Mucosa of descending colon (tissue), 3 donors: ENCODE data around the gene NUP54. TPM values are rescaled to one million over a fixed set of nuclear protein-coding genes. Genes with fewer than 3 reads are reported as not detected.
A peak's percentile ranks its signal among the peaks of the same experiment; 100 is the strongest.

Experiments
- ATAC-seq: fragments of 200-7000 bp; cut with Tn5 transposase; one replicate; pipeline ENCODE4 v1.9.1; 2020; ENCODE audit warnings: mild to moderate bottlenecking, moderate library complexity
- DNase-seq, 3 donors: peaks; one replicate each; pipeline ENCODE4 v3.0.0-alpha.2; 2020
- H3K36me3 ChIP-seq: fragments of 200-600 bp; one replicate; pipeline ENCODE4 v1.8.0; 2021; ENCODE audit warnings: low read depth, mild to moderate bottlenecking
- H3K4me1 ChIP-seq: fragments of 200-600 bp; one replicate; pipeline ENCODE4 v1.8.0; 2021; ENCODE audit warnings: low read depth, mild to moderate bottlenecking
- H3K4me3 ChIP-seq: fragments of 200-600 bp; one replicate; pipeline ENCODE4 v1.8.0; 2021; ENCODE audit warnings: mild to moderate bottlenecking
- H3K9me3 ChIP-seq: fragments of 200-600 bp; one replicate; pipeline ENCODE4 v1.8.0; 2021; ENCODE audit warnings: mild to moderate bottlenecking
- intact Hi-C, 2 donors: fragments of 100-400 bp; cut with DNase I in 1 of 2; cut with micrococcal nuclease in 1 of 2; formaldehyde crosslinking; loops; one replicate each; pipeline versions ENCODE4 v1.11.0 to v1.11.1; 2022; cut with DNase I, micrococcal nuclease
- total RNA-seq, 3 donors: library from RNA; stranded (reverse); fragmentation: NEBNext Ultra II Directional in 2 of 3; extraction: Animal tissue kit (Norgen Biotek cat#: 25700) in 2 of 3; gene quantifications; one replicate each; pipeline versions ENCODE4 v1.2.1 to v1.2.4, GENCODE V29; 2021 to 2023
- TF ChIP-seq, protein P1 (sequence below): fragments of 200-600 bp; IDR thresholded peaks from one replicate; pipeline ENCODE4 v1.8.0; 2022; ENCODE audit warnings: antibody characterized with exemption, mild to moderate bottlenecking
- donor health status: DM: no; HTN: no; CAD: no; lungs with moderate emphysema.
- donor health status: DM: no; HTN: no; CAD: no.
- donor health status: DM: no; HTN: yes; CAD: no.

The NUP54 gene
- total RNA-seq, 3 donors from 2014 or later: 32.1 to 40.3 (median 36.4) TPM

DNA sequence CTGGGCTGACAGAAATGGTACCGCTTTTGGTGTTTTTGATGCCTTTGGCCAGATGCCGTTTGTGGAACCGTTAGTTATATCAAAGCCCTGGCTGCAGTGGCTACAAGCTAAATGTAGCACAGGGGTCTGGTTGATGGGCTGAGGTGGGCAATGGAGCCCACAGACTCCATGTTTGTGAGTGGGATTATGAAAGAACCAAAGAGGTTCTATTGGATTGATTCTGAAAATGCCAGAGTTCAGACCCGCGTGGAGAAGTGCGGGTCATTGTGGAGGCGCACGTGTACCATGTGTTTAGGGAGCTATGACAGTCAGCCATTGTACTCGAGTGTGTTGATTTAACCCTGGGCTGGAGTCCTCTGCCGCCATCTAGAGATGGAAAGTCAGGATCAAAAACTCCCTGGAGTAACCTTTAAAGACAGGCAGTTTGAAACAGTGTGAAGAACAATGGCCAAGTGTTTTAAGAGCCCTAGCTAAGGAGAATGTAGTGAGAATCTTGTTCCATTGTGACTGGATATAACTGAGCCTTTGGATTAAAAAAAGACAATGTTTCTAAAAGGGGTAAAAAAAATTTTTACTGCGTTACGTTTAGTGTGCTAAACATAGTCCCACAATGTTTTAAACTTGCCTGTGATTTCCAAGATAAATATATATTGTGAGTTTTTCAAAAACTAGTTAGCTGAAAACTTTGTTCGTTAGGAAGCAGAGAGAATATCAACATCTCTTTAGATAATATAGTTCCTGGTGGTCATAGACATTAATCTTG is 61.0 kb downstream of the NUP54 start:
- H3K36me3 ChIP-seq: no peaks in the 10 kb centered on the region
- no peaks in the 10 kb centered on the region for H3K4me1 ChIP-seq
- intact Hi-C loops: no loop called here
- ATAC-seq (peak; percentile 94), DNase-seq (peak in 2 of 3 donors; percentile 36 to 71)
- TF ChIP-seq, protein P1, sequence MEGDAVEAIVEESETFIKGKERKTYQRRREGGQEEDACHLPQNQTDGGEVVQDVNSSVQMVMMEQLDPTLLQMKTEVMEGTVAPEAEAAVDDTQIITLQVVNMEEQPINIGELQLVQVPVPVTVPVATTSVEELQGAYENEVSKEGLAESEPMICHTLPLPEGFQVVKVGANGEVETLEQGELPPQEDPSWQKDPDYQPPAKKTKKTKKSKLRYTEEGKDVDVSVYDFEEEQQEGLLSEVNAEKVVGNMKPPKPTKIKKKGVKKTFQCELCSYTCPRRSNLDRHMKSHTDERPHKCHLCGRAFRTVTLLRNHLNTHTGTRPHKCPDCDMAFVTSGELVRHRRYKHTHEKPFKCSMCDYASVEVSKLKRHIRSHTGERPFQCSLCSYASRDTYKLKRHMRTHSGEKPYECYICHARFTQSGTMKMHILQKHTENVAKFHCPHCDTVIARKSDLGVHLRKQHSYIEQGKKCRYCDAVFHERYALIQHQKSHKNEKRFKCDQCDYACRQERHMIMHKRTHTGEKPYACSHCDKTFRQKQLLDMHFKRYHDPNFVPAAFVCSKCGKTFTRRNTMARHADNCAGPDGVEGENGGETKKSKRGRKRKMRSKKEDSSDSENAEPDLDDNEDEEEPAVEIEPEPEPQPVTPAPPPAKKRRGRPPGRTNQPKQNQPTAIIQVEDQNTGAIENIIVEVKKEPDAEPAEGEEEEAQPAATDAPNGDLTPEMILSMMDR: peak; percentile 11
- no peak overlapping the region for H3K4me3 ChIP-seq
- no peaks in the 10 kb centered on the region for H3K9me3 ChIP-seq

DNA sequence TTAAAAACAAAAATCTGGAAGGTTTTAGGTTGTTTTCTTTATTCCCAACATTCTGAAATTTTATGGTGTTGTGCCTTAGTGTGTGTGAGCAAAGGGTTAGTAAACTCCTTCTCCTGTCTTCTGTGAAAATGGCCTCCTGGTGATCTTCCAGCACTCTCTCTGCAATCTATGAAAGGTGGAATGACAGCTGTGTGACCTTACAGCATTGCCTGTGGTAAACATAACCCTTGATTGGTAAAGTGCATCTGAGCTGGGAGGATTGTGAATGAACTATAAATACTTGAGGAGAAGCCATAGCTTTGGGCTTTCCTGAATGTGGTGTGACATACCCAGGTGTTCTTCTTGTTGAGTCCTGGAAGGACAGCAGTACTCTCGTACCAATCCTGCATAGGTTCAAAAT is 63.7 kb downstream of the NUP54 start:
- ATAC-seq: no peak
- no peak for DNase-seq

DNA sequence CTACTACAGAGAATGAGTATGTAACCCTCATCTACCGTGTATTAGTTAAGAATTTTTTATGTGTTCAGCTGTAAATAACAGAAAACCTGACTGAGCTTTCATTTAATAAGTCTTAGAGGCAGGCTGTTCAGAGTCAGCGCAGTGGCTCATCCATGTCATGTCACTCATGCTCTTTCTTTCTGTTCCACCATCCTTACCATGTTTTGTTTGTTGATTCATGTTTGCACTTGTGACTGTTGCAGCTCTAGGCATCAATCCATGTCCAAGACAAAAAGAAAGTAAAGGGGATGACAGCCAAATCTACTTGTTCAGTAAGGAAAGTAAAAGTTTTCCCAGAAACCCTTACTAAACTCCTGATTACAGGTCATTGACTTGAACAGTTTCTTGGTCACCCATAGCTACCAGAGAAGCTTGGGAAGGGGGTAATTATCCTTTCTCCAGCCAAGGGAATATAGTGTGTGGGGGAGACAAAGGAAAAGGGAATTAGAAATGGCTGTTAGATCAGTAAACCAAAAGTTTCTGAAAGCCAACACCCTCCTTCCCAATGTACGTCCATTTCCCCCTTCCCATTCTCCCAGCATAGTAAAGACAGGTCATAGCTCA is 64.7 kb downstream of the NUP54 start:
- no peaks in the 10 kb centered on the region for H3K36me3 ChIP-seq
- intact Hi-C loops: no loop called here
- no peak for DNase-seq
- H3K4me1 ChIP-seq: no peaks in the 10 kb centered on the region
- TF ChIP-seq, protein P1: no peak
- no peak for ATAC-seq
- H3K9me3 ChIP-seq: no peaks in the 10 kb centered on the region
- no peak overlapping the region for H3K4me3 ChIP-seq

More for the DNA sequence above, 63.7 kb downstream of the NUP54 start:
- TF ChIP-seq, protein P1: no peak
- Histone ChIP-seq H3K9me3 (no peaks in the 10 kb centered on the region), H3K4me3 (no peak overlapping the region), H3K36me3 (no peaks in the 10 kb centered on the region), H3K4me1 (no peaks in the 10 kb centered on the region)
- intact Hi-C loops: no loop called here

DNA sequence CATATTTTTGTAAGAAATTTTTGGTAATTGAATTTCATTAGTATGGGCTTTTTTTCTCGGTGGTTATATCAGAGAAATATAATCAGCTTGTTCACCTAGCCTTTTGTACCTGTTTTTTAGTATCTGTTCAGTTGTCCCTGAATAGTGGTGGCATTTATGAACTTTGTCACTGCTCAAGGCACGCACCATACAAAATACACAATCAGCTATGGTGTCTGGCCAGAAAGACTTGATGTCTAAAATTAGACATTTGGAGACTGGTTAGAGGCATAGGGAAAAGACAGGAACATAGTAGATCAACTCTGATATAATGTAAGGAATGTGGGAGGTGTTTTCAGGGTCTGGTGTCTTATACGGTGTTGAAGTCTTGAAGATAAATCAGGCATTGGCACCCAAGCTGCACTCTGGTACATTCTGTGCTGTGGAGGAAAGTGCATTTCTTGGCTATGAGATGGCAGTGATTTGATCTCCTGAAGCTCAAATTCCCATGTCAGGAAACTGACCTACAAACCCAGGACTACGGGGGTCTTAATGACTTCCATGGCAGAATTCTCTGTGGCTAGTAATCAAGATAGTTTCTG is 70.1 kb downstream of the NUP54 start:
- no peak for DNase-seq
- Histone ChIP-seq H3K9me3 (no peaks in the 10 kb centered on the region), H3K4me3 (no peak overlapping the region), H3K4me1 (no peaks in the 10 kb centered on the region), H3K36me3 (no peaks in the 10 kb centered on the region)
- TF ChIP-seq, protein P1: no peak
- intact Hi-C loops: no loop called here
- no peak for ATAC-seq

DNA sequence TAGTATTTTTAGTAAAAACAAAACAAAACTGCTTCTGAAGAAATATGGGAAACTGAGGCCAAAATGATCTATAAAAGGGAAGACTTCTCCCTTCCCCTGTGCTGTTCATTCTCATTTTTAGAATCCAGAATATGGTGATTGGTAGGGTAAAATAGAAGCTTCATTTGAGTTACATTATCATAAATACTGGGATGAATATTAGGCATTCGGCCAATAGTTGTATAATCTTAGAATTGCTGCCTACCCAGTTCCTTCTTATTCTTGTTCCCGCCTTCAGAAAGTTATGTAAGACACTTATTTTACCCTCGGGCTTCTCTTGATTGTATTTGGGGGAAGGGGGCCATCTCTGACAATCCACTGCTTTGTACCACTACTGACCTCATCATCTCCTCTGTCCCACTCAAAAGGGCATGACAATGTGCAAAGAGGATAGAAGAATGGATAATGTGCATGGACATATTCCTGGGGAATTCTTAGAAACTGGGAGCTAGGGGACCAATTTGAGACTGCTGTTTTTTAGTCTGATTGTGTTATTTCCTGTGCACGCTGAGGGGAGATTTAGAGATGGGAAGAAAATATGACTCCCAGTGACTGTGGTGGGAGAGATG is 73.1 kb downstream of the NUP54 start:
- intact Hi-C loops: no loop called here
- H3K4me1 ChIP-seq: no peaks in the 10 kb centered on the region
- DNase-seq: no peak
- H3K36me3 ChIP-seq: no peaks in the 10 kb centered on the region
- no peaks in the 10 kb centered on the region for H3K9me3 ChIP-seq
- TF ChIP-seq, protein P1: no peak
- no peak overlapping the region for H3K4me3 ChIP-seq
- ATAC-seq: no peak
